K562 (cell line): ENCODE measurements around the gene HEATR9.

Experiments
- ATF2 ChIP-seq: sonication (generic); formaldehyde crosslinking; IDR thresholded peaks from 2 replicates; pipeline ENCODE4 v1.8.1; 2022; ENCODE audit warnings: missing genetic modification reagents
- ESRRB ChIP-seq: fragments of 250-450 bp; sonication (Bioruptor Pico); IDR thresholded peaks from 2 replicates; pipeline ENCODE4 v1.5.0; 2020; ENCODE audit warnings: mild to moderate bottlenecking, moderate library complexity, borderline replicate concordance
- HNRNPUL1 ChIP-seq: fragments of 200-400 bp; formaldehyde crosslinking; IDR thresholded peaks from 2 replicates; pipeline ENCODE4 v1.6.1; 2017; ENCODE audit warnings: low read length
- MAX ChIP-seq: sonication (generic); formaldehyde crosslinking; IDR thresholded peaks from 2 replicates; pipeline ENCODE4 v1.9.0; 2022; ENCODE audit warnings: mild to moderate bottlenecking, missing genetic modification reagents
- MED1 ChIP-seq: sonication (generic); formaldehyde crosslinking; IDR thresholded peaks from 2 replicates; pipeline ENCODE4 v1.8.1; 2023; ENCODE audit warnings: missing genetic modification reagents, borderline replicate concordance
- NFE2 ChIP-seq: IDR thresholded peaks from 2 replicates; pipeline ENCODE4 v1.6.1; 2014; ENCODE audit warnings: antibody characterized with exemption, low read depth
- NR1H2 ChIP-seq: sonication (generic); formaldehyde crosslinking; IDR thresholded peaks from 2 replicates; pipeline ENCODE4 v1.4.0; 2020; ENCODE audit warnings: mild to moderate bottlenecking, missing genetic modification reagents
- PHB ChIP-seq: fragments of 250-450 bp; sonication (Bioruptor Pico); IDR thresholded peaks from 2 replicates; pipeline ENCODE4 v1.5.0; 2021
- POLR2AphosphoS5 ChIP-seq: IDR thresholded peaks from 2 replicates; pipeline ENCODE4 v1.6.1; 2011; ENCODE audit warnings: mild to moderate bottlenecking, low read depth, low read length, moderate library complexity; ENCODE audit not compliant: control insufficient read depth, insufficient read depth
- SPI1 ChIP-seq: IDR thresholded peaks from 2 replicates; pipeline ENCODE4 v1.6.1; 2011; ENCODE audit warnings: low read depth, low read length, control low read depth, borderline replicate concordance
- TOE1 ChIP-seq, 2 experiments: fragments of 450-650 bp in 1 of 2; sonication (generic) in 1 of 2; formaldehyde crosslinking in 1 of 2; IDR thresholded peaks; 2 replicates each; pipeline versions ENCODE4 v1.7.1 to v1.8.0; 2016 to 2022; ENCODE audit warnings: borderline replicate concordance in 2 of 2, mild to moderate bottlenecking in 2 of 2, antibody characterized with exemption in 1 of 2, inconsistent platforms in 1 of 2, low read depth in 1 of 2, missing genetic modification reagents in 1 of 2, moderate library complexity in 1 of 2
- ZBTB40 ChIP-seq, 2 experiments: fragments of 450-650 bp in 1 of 2; sonication (generic) in 1 of 2; formaldehyde crosslinking in 1 of 2; IDR thresholded peaks; 2 replicates each; pipeline versions ENCODE4 v1.7.1 to v1.9.0; 2016 to 2022; ENCODE audit warnings: inconsistent platforms in 1 of 2, mild to moderate bottlenecking in 1 of 2, missing genetic modification reagents in 1 of 2
- ZNF224 ChIP-seq: sonication (generic); formaldehyde crosslinking; IDR thresholded peaks from 2 replicates; pipeline ENCODE4 v1.8.0; 2022; ENCODE audit warnings: mild to moderate bottlenecking, missing genetic modification reagents
- TF ChIP-seq, protein P1 (sequence below), 3 experiments: IDR thresholded peaks in 2 of 3; conservative IDR thresholded peaks in 1 of 3; 2 replicates each; pipeline ENCODE4 v1.5.1; 2011 to 2012; ENCODE audit warnings: low read length in 3 of 3, mild to moderate bottlenecking in 3 of 3, control low read depth in 2 of 3, improper control_type of control experiment in 1 of 3, inconsistent platforms in 1 of 3, low read depth in 1 of 3, mixed read lengths in 1 of 3, moderate library complexity in 1 of 3; ENCODE audit not compliant: insufficient read depth in 2 of 3

DNA sequence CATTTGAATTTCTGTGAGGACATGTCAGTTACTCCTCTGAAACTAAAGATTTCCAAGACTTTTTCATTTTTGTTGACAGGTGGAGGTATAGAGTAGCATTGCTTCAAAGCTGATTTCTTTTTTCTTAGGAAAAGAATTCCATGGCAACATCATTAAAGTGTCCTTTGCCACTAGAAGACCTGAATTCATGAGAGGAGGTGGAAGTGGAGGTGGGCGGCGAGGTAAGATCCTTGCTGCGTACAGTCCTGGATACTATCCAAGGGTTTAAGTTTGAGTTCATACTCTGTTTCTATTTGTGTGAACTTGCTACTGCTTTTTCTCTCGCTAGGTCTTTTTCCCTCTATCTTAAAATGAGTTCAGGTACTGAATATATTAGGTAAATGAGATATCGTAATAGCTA lies 26.5 kb downstream of the HEATR9 start:
- TF ChIP-seq ZBTB40 (IDR thresholded peaks at IDR 0.05) = no peak
- no peak for TF ChIP-seq ZBTB40 (CRISPR knock-in tag; IDR thresholded peaks at IDR 0.05)
- no peak for TF ChIP-seq HNRNPUL1
- TF ChIP-seq, protein P1, sequence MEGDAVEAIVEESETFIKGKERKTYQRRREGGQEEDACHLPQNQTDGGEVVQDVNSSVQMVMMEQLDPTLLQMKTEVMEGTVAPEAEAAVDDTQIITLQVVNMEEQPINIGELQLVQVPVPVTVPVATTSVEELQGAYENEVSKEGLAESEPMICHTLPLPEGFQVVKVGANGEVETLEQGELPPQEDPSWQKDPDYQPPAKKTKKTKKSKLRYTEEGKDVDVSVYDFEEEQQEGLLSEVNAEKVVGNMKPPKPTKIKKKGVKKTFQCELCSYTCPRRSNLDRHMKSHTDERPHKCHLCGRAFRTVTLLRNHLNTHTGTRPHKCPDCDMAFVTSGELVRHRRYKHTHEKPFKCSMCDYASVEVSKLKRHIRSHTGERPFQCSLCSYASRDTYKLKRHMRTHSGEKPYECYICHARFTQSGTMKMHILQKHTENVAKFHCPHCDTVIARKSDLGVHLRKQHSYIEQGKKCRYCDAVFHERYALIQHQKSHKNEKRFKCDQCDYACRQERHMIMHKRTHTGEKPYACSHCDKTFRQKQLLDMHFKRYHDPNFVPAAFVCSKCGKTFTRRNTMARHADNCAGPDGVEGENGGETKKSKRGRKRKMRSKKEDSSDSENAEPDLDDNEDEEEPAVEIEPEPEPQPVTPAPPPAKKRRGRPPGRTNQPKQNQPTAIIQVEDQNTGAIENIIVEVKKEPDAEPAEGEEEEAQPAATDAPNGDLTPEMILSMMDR (IDR thresholded peaks at IDR 0.05 in 2 of 3, conservative IDR thresholded peaks at IDR 0.05 in 1 of 3; ENCODE audit: insufficient read depth in 2 of 3, low read depth in 1 of 3, low read length in 3 of 3) = no peak
- TF ChIP-seq NFE2 = no peak
- TF ChIP-seq POLR2AphosphoS5 = no peak
- no peak for TF ChIP-seq ZNF224 (CRISPR knock-in tag)
- TF ChIP-seq SPI1 = no peak
- TF ChIP-seq ATF2 (CRISPR knock-in tag) = no peak
- TF ChIP-seq TOE1 (IDR thresholded peaks at IDR 0.05; ENCODE audit: borderline replicate concordance) = no peak
- TF ChIP-seq TOE1 (CRISPR knock-in tag; IDR thresholded peaks at IDR 0.05; ENCODE audit: borderline replicate concordance, low read depth) = no peak
- TF ChIP-seq NR1H2 = no peak
- TF ChIP-seq ESRRB (CRISPR knock-in tag) = no peak
- no peak for TF ChIP-seq MAX (CRISPR knock-in tag)
- TF ChIP-seq MED1 (CRISPR knock-in tag) = no peak
- TF ChIP-seq PHB (CRISPR knock-in tag) = no peak
